ENCODE results near the gene SERPINA10.

Gene SERPINA10, protein sequence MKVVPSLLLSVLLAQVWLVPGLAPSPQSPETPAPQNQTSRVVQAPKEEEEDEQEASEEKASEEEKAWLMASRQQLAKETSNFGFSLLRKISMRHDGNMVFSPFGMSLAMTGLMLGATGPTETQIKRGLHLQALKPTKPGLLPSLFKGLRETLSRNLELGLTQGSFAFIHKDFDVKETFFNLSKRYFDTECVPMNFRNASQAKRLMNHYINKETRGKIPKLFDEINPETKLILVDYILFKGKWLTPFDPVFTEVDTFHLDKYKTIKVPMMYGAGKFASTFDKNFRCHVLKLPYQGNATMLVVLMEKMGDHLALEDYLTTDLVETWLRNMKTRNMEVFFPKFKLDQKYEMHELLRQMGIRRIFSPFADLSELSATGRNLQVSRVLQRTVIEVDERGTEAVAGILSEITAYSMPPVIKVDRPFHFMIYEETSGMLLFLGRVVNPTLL

DNA sequence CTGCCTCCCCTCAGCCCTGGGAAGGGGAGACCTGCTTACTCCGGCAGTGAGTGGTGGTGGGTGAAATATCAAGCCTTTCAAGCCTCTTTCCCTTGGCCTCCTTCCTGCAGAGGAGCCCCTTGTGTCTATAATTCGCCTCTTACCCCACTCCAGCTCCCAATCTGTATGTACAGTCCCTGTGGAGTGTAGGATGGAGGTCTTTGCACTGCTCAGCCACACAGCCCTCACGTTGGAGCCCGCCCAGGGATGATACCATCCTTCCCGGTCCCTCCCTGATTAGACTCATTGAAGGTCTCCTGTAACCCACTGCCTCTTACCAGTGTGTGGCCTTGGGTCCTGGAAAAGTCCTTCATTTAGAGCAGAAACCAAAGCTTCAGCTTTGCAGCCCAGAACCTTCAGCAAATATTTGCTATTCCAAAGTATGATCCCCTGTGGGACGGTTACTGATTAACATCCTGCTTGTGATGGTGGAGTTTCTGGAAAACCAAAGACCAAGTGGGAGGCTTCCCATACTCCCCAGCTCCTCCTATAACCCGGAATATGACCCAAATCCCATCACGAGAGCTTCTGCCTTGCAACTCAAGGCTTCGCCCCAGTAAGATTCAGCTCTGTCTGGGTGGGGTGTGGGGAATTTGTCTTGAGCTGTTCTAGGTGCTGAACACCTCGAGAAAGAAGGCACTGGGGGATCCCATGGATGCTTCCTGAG, at the start of gene SERPINA10:
TSS of gene SERPINA10 (minus strand) at position 397 of the 706 bp plus-strand sequence. CDS start 2,675 bp downstream, outside the sequence.
- DNase-seq: no peak

DNA sequence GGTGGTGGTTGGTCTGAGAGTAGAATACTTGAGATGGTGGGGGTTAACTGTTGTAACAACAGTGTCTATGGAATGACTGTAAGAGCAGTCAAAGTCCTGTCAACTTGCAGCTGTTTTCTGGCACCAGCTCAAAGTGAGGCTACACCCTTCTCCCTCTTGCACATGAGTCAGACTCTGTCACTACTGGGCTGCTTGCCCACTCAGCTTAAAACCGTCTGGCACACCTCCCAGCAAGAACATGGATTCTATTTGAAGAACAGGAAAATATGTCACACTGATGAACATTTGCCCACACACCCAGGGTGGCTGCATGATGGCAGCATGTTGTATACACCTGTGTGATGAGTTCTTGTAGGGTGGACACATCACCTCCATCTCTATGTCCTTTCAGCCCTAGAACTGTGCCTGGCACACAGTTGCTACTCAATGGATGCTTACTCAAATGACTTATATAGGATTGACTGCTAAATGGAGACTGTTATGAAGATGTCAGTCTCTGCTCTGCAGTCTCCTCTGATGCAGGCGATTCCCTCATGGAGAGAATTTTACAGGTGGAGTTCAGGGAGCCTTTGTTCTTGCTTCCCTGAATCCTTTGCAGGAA, 49.4 kb upstream of the SERPINA10 start:
- no peak for DNase-seq

DNA sequence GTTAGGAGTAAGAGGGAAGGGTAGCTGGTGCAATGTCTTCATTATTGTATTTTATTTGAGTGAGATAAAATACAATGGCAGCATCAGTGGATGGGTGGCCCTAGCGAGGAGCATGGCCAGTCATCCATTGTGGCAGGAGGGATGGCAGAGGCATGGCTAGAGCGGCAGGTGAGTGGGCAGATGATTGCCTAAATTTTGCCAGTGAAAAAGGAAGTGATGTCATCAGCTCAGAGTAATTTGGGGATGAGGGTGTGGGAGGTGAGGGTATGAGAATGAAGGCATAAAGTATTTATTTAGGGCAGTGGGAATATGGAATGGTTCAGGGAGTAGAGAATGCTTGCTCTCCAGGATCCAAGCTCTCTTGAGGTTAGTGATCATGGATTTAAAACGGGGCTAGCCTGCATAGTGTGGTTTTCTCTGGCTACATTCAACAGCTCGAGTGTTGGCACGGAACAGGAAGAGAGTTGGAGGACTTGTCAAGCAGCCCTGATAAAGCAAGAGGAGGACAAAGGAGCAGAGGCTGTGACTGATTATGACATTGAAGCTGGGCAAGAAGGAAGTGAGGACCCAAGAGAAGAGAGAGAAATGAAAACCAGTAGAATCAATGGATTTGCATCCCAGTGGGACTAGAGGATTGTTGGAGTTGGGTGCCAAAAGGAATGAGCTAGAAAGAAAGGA, 48.7 kb upstream of the SERPINA10 start:
- DNase-seq: no peak

DNA sequence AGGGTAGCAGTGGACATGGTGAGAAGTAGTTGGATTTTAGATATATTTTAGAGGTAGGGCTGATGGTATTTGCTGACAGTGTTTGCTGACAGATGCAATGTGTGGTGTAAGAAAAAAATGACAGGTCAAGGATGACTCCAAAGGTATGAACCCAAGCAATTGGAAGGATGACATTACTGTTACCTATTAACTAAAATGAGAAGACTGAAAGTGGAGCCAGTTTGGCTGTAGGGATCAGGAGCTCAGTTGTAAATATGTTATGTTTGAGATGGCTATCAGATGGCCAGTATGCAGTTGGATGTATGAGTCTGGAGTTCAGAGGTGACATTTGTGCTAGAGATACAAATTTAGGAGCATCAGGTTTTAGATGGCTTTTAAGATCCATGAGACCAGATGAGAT, 47.5 kb upstream of the SERPINA10 start:
- DNase-seq: no peak

DNA sequence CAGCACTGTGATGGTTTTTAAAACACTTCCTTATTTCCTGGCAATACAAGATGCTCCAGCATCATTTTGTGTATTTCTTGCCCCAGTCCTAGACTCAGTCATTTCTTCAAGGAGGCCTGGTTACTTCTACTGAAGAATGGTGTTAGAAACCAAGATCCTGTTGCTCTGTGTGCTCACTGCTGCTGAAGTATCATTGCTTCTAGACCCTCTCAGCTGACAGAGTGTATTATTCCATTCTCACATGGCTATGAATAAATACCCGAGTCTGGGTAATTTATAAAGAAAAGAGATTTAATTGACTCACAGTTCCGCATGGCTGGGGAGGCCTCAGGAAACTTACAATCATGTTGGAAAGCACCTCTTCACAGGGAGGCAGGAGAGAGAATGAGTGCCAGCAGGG, 45.0 kb upstream of the SERPINA10 start:
- no peak for DNase-seq

DNA sequence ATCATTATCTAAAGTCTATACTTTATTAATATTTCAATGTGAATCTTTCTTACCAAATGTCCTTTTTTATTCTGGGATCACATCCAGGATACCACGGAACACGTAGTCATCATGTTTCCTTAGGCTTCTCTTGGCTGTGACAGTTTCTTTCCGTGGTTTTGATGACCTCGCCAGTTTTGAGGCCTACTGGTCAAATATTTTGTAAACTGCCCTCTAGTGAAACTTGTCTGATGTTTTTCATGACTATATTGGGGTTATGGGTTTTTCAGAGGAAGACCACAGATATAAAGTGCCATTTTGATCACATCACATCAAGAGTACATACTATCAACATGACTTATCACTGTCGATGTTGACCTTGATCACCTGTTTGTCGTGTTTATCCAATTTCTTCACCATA, 44.2 kb upstream of the SERPINA10 start:
- no peak for DNase-seq

DNA sequence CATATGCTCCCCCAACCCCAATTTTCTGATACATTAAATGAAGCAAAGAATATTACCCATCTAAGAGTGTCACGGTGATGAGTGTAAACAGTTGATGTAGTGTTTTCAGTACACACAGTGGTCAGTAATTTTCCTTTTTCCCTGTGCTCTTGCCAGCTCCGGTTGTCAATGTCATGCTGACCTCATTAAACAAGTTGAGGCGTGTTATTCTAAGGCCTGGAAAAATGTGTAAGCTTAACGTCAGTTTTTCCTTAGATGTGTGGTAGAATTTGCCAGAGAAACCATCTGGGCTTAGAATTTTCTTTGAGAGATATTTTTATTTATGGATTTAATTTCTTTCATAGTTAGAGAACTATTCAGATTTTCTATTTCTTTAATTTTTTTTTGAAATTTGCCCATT, 41.8 kb upstream of the SERPINA10 start:
- DNase-seq: no peak

DNA sequence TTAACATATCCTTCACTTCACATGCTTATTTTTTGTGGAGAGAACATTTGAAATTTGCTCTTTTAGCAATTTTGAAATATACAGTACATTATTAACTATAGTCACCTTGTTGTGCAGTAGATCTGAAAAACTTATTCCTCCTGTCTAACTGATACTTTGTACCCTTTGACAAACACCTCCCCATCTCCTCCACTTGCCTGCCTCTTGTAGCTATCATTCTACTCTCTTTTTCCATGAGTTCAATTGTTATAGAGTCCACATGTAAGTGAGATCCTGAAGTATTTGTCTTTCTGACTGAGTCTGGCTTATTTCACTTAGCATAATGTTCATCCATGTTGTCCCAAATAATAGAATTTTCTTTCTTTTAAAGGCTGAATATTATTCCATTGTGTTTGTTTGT, 39.5 kb upstream of the SERPINA10 start:
- no peak for DNase-seq

DNA sequence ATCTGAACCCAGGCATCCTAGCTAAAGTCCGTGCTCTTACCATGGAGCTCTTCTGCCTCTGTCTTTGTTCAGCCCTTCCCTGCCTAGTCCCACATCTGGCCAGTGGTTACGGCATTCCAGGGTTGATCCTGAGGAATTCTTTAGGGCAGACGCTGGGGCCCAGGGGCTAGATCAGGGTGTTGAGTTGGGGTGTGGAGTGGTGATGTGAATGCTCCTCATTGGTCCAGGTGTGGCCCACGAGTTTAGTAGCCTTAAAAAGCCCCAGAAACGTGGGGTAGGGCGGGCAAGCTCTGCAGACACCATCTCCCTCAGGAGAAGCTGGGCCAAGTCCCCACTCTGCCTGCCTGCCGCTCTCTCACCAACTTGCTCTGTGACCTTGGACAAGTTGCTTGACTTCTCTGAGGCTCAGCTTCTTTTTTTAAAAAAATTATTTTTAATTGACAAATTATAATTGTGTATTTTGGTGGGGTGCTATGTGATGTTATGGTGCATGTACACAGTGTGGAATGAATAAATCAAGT, 39.1 kb upstream of the SERPINA10 start:
- DNase-seq: no peak

DNA sequence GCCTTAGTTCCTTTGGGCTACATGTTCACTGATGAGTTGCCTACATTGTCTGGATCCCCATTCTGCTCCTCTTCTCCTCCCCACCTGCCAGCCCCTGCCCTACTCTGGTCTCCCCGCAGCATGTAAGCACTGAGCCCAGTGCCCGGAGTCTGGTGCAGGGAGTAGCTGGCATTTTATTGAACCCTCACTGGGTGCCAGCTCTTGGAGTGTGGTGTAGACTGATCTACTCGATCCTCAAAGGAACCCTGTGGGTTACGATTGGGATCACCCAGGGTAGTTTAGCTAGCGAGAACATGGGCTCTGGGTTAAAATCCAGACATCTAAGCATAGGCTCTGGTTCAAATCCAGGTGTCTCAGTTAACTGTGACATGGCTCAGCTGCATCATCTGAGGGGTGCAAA, 38.4 kb upstream of the SERPINA10 start:
- DNase-seq: no peak

DNA sequence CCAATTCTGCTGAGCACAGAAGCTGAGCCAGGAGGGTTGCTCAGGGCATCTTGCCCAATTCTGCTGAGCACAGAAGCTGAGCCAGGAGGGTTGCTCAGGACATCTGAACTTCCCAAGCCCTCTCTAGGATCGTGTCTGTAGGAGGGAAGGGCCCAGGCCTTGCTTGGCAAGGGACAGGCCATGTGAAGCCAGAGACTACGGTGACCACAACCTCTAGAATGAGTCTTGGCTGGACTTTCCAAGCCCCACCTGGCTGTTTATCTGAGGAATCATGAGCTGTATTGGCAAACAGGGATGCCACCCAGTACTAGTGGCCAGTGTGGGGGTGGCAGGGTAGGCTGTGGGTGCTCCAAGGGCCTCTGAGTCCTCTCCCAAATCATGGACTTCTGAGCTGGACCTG, 37.8 kb upstream of the SERPINA10 start:
- no peak for DNase-seq

DNA sequence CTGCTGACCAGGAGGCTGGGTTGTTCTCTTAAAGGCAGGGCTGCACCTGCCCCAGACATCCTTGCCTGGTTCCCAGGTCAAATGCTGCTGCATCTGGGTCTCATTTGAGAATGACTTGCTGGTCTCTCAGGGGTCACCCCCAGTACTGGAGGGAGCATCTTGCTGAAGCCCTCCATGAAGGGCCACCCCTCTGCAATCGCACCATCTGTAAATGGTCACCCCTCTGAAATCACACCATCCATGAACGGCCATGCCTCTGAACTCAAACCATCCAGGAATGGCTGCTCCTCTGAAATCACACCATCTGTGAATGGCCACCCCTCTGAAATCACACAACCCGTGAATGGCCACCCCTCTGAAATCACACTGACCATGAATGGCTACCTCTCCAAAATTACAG, 37.4 kb upstream of the SERPINA10 start:
- DNase-seq: no peak

DNA sequence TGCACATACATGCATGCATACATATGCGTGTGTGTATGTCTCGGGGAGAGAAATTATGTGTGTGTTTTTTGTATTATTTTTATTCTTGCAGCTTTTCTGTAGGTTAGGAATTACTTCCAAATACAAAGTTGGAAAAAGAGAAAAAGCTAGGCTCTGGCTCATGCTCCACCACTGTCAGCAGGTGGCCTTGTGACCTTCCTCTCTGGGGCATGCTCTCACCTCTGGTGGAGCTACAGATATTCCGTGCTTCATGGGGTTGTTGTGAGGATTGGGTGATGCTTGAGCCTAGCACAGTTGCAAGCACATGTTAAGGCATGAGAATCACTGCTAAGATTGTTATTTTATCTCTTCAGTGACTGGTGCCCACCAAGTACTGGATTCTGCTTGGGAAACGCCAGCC, 36.8 kb upstream of the SERPINA10 start:
- no peak for DNase-seq

DNA sequence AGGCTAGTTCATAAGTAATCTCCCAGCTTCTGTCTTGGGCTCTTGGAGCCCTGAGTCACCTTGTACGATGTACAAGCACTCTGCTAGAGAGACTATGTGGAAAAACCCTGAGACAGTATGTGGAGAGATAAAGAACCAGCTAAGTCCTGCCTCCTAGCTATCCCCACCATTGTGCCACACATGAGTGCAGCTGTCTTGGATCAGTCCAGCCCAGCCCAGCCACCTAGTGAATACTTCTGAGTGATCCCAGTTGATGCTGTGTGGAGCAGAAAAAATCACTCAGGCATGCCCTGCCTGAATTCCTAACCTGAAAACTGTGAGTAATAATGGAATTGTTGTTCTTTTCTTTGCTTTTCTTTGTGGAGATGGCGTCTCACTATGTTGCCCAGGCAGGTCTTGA, 35.1 kb upstream of the SERPINA10 start:
- DNase-seq: no peak

DNA sequence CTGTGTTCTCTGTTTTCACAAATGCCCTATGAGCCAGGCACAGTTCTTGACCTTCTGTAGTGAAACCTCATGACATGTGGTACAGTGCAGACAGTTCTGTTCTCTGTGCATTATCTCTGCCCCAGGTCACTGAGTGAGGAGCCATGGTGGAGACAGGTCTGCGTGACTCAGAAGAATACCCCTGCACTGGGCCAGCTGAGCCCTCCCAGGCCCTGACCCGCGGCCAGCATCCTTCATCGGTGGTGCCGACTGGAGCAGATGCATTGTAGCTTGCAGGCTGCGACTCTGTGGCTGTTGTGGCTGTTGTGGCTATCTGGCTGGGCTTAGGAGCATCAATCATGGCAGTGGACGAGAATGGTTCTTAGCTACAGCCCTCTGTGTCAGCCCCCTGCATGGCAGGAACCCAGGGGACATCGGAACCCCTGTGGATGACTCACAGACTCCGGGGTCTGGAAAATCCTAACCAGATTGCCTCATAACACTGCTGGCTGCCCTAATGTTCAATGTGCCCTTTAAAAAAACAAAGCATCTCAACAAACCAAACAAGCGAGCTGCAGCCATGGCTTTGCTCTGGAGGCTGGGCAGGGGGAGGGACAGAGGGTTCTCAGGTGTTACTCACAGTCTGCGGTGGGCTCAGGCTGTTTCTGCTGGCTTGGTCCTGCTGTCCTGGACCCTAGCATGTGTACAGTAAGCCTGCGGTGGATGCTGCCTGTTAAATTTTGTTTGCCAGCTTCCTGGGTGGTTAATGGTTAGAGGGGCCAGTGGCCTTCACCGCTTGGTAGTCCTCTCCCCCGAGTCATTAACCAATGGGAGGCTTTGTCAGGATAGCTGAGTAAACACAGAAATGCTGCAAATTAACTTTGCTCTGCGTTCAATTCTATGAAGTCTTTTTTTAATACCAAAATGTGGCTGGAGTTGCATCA, 29.8 kb upstream of the SERPINA10 start, which contains the start of gene SERPINA6:
TSS of gene SERPINA6 (minus strand) at position 689 of the 923 bp plus-strand sequence. CDS start 8,688 bp downstream, outside the sequence.
- DNase-seq: no peak

DNA sequence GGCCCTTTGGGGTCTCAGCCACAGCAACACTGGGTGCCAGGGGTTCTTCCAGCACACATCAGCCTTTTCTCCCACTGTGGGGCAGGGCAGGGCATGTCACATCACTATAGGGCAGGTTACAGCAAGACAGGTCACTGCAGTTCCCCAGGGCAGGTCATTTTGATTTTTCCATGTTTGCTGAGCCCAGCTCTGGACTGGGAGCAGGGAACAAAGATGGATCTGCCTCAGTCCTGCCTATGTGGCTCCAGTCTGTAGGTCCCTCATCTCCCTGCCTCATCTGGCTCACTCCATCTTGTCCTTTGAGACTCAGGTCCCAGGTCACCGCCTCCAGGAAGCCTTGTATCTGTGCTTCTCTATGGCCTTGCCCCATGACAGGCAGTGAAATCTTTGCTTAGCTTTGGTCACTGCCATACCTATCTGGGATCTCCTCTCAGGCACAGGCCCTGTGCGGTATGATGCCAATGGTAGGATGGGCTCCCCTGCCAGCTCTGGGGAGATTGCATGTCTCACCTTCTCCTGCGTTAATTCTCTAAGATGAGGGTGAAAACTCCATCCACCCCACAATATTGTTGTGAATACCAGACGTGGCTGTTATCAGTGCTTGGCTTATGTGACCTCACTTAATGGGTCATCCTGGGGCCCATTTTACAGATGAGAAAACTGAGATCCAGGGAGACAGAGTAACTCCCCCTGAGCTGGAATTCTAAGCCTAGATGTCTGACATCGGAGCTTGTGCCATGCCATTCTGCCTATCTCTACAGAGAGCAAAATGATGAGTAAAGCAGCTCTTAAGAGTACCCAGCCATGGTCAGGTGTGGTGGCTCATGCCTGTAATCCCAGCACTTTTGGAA, 28.6 kb upstream of the SERPINA10 start:
- no peak for DNase-seq

DNA sequence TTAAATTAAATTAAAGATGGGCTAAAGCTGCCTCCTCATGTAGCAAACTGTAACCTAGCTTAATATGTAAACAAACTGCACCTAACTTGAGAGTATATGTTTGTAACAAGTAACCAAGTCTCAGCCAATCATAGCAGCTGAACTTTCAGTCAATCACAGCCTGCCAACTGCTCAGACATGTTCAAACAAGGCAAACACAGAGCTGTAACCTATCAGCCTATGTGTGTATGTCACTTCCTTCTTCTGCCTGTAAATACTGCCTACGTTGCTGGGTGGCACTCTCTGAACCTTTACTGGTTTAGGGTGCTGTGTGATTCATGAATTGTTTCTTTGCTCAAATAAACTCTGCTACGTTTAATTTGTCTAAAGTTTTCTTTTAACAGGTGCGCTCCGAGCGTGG, 27.2 kb upstream of the SERPINA10 start:
- DNase-seq: no peak

DNA sequence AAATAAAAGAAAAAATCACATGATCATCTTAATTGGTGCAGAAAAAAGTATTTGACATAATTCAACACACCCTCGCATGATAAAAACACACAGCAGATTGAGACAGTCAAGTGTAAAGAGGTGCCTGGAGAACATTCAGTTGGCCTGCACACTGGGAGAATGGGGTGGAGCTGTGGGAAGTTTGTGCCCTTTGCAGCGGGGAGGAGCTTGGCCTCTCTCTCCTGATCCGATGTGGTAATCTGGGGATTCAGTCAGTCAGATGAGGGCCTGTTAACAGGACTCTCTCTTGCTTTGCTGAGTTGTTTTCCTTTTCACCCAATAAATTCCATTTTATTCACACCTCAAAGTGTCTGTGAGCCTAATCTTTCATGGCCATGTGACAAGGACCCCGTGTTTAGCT, 24.2 kb upstream of the SERPINA10 start:
- no peak for DNase-seq

DNA sequence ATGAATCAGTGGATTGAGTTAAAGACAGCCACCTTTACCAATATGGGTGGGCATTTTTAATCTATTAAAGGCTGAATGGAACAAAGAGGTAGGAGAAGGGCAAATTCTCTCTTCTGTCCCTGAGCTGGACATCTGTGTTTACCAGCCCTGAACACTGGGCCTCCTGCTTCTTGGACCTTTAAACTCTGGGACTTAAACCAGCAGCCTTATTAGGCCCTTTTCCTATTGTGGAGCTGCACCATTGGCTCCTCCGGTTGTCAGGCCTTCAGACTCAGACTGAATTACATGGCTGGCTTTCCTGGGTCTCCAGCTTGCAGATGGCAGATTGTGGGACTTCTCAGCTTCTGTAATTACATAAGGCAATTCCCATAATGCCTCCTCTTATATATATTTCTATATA, 23.6 kb upstream of the SERPINA10 start:
- no peak for DNase-seq

DNA sequence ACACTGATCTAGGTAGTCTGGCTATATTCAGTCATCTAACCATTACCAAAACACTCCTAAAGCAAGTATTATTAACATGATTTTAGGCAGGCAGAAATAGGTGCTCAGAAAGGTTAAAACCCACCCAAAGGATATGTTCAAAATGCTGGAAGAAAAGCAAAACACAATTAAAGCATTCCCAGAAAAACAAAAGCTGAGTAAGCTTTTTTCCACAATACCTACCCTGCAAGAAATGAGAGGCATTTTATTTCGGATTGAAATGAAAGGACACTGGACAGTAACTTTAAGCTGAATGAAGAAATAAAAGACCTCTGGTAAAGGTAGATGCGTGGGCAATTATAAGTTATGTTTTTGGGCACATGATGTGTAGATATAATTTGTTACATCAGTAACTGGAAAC, 21.8 kb upstream of the SERPINA10 start:
- no peak for DNase-seq
